Ovary (tissue), 9 donors: ENCODE measurements around the gene SAP30BP. TPM values are rescaled to one million over a fixed set of nuclear protein-coding genes. Genes with fewer than 3 reads are reported as not detected.

Experiments used
- DNase-seq, 5 donors: peaks; one replicate each; pipeline ENCODE4 v3.0.0-alpha.2; 2019 to 2020
- H3K27ac ChIP-seq, 2 donors: fragments of 200-600 bp; one replicate each; pipeline versions ENCODE4 v1.5.1 to v1.8.0; 2019 to 2022
- H3K27me3 ChIP-seq: fragments of 200-600 bp; one replicate; pipeline ENCODE4 v1.8.0; 2022
- H3K36me3 ChIP-seq: fragments of 200-600 bp; sonication (generic); one replicate; pipeline ENCODE4 v1.5.1; 2019
- H3K4me1 ChIP-seq: one replicate; pipeline ENCODE4 v1.8.1; 2013; ENCODE audit warnings: mild to moderate bottlenecking, moderate library complexity; ENCODE audit not compliant: insufficient read depth
- H3K4me3 ChIP-seq: fragments of 200-600 bp; sonication (generic); one replicate; pipeline ENCODE4 v1.5.1; 2017
- H3K9me3 ChIP-seq, 2 donors: fragments of 200-600 bp in 1 of 2; sonication (generic) in 1 of 2; one replicate each; pipeline versions ENCODE4 v1.5.1 to v1.8.1; 2013 to 2019; ENCODE audit warnings: mild to moderate bottlenecking in 1 of 2, moderate library complexity in 1 of 2
- CTCF ChIP-seq, 3 donors: fragments of 450-650 bp in 2 of 3; fragments of 200-600 bp in 1 of 3; IDR thresholded peaks; one replicate each; pipeline versions ENCODE4 v1.5.1 to v1.8.0; 2016 to 2022; ENCODE audit warnings: antibody characterized with exemption in 3 of 3, mild to moderate bottlenecking in 1 of 3
- EP300 ChIP-seq: sonication (generic); formaldehyde crosslinking; IDR thresholded peaks from one replicate; pipeline ENCODE4 v1.6.1; 2017; ENCODE audit warnings: antibody characterized with exemption
- POLR2A ChIP-seq: fragments of 450-650 bp; IDR thresholded peaks from one replicate; pipeline ENCODE4 v1.6.1; 2017; ENCODE audit warnings: antibody characterized with exemption, mild to moderate bottlenecking, moderate library complexity
- WGBS, 3 donors: extraction: QIAGEN DNeasy Blood & Tissue Kit in 1 of 3; methylation state at CpG; one replicate each; pipeline versions ENCODE4 v1.1.5 to v1.1.7; 2013 to 2017; 5-methylcytosine and 5-hydroxymethylcytosine counted together
- intact Hi-C, 4 donors: fragments of 100-400 bp; cut with DNase I; formaldehyde crosslinking; loops; one replicate each; pipeline versions ENCODE4 v1.11.0 to v1.15.1; 2022 to 2023
- polyA plus RNA-seq, 2 donors: library from polyadenylated mRNA; stranded (reverse); fragments of 200-250 nt in 1 of 2; fragments of 350-450 nt in 1 of 2; fragmentation: Illumina TruSeq in 1 of 2; extraction: RNeasy Lipid Tissue Mini Kit (QIAGEN cat#74804) in 1 of 2; gene quantifications; one replicate each; pipeline ENCODE4 v1.2.3, GENCODE V29; 2013 to 2014
- total RNA-seq, 7 donors: library from RNA; depleted of rRNA in 2 of 7; stranded (reverse); fragments of >200 nt in 2 of 7; fragmentation: NEBNext Ultra II Directional in 3 of 7; extraction: Animal tissue kit (Norgen Biotek cat#: 25700) in 3 of 7; gene quantifications; one replicate each; pipeline versions ENCODE4 v1.1.0 to v1.2.4, GENCODE V29; 2016 to 2023
- donor health status: DM: no; HTN: no; CAD: no; lungs with moderate emphysema.
- donor health status: DM: no; HTN: no; CAD: no.
- donor health status: Bipolar disorder and iron deficiency.
- donor health status: DM: yes; HTN: yes; CAD: no.
- donor health status: DM: no; HTN: no; CAD: no.
- donor health status: DM: yes; HTN: yes; CAD: no.

SAP30BP gene
- total and polyA plus RNA-seq, 9 donors: 54.8 to 89.1 (median 81.7) TPM

- TF ChIP-seq POLR2A (no peak), EP300 (no peak), CTCF (IDR thresholded peaks at IDR 0.05) (no peak)
- no peak overlapping the region for H3K27ac ChIP-seq
- H3K4me1 ChIP-seq: no peaks in the 10 kb centered on the region
- 57 to 60% (median 57%) methylated on average over 14 of the region's 14 CpGs for WGBS, 3 donors
- H3K36me3 ChIP-seq: no peaks in the 10 kb centered on the region
- no peaks in the 10 kb centered on the region for H3K9me3 ChIP-seq
- intact Hi-C loops: loop anchor here in 1 of 4 donors (5.0 to 10.0 kb wide), 2 partner anchors 61 to 314 kb away; no protein-coding TSS in a partner anchor
- DNase-seq: no peak
- no peaks in the 10 kb centered on the region for H3K27me3 ChIP-seq
- H3K4me3 ChIP-seq: no peak overlapping the region
Observed at GRCh38 chr17:75738218-75738802, 71.2 kb downstream of the SAP30BP start.

DNA sequence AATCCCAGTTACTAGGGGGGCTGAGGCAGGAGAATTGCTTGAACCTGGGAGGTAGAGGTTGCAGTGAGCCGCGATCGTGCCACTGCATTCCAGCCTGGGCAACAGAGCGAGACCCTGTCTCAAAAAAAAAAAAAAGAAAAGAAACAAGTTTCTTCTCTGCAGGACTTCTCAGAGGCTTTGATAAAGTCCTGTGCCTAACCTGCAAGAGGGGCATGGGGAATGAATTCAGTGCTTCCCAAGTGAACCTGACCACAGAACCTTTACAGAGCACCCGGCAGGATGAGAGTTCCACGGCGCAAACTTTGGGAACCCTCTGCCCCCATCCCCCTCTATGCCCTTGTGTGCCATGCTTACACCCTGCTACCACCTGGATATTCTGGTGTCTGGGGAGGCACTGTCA, 72.0 kb downstream of the SAP30BP start:
- H3K27me3 ChIP-seq: no peaks in the 10 kb centered on the region
- intact Hi-C loops: loop anchor here in 1 of 4 donors (5.0 to 10.0 kb wide), 2 partner anchors 62 to 314 kb away; no protein-coding TSS in a partner anchor
- no peaks in the 10 kb centered on the region for H3K36me3 ChIP-seq
- H3K27ac ChIP-seq: no peak overlapping the region
- WGBS, 3 donors: 82 to 91% (median 90%) methylated on average over 7 of the region's 7 CpGs
- no peaks in the 10 kb centered on the region for H3K9me3 ChIP-seq
- DNase-seq: no peak
- TF ChIP-seq POLR2A: no peak
- no peak overlapping the region for H3K4me3 ChIP-seq
- H3K4me1 ChIP-seq: no peaks in the 10 kb centered on the region

DNA sequence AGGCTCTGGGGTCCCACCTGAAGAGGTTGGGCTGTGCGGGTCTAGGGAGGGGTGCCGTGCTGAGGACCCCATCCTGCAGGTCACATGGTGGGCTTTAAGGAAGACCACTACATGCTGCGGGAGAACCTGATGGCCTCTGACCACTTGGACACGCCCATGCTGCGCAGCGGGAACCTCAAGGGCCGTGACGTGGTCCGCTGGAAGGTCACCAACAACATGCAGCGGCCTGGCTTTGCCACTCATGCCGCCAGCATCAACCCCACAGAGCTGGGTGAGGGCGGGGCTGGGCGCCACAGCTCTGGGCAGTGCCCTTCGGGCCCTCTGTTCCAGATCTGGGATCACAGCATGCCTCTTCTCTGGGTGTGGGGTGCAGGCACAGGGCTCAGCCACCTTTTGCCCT, 72.7 kb downstream of the SAP30BP start:
- Histone ChIP-seq H3K27me3 (no peaks in the 10 kb centered on the region), H3K9me3 (no peaks in the 10 kb centered on the region), H3K27ac (no peak overlapping the region), H3K36me3 (no peaks in the 10 kb centered on the region), H3K4me3 (no peak overlapping the region), H3K4me1 (no peaks in the 10 kb centered on the region)
- TF ChIP-seq EP300 (no peak), POLR2A (no peak)
- no peak for DNase-seq
- intact Hi-C loops: loop anchor here (5.0 to 10.0 kb wide), 3 partner anchors 48 to 315 kb away; no protein-coding TSS in a partner anchor
- WGBS, 3 donors: 86 to 92% (median 89%) methylated on average over 9 to 14 of the region's 14 CpGs

DNA sequence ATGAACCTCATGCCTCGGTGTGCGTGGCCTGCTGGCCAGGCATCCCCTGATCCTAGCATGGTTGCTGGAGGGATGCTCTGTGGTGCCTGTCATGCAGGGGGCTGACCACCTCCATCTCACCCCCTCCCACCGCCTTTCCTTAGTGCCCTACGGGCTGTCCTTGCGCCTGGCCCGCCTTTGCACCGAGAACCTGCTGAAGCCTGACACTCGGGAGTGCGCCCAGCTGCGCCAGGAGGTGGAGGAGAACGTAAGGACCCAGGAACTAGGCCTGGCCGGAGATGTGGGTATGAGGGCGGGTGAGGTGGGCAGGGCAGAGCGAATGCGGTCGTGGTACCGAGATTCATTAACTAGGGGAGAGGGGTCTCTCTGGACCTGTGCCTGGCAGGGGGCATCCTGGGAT, 73.1 kb downstream of the SAP30BP start:
- no peak overlapping the region for H3K4me3 ChIP-seq
- TF ChIP-seq CTCF (IDR thresholded peaks at IDR 0.05) (no peak), POLR2A (no peak), EP300 (no peak)
- DNase-seq: no peak
- H3K27me3 ChIP-seq: no peaks in the 10 kb centered on the region
- WGBS, 3 donors: 89 to 93% (median 91%) methylated on average over 17 of the region's 17 CpGs
- intact Hi-C loops: loop anchor here in 3 of 4 donors (5.0 to 10.0 kb wide), 2 partner anchors 48 to 315 kb away; no protein-coding TSS in a partner anchor
- no peaks in the 10 kb centered on the region for H3K36me3 ChIP-seq
- no peaks in the 10 kb centered on the region for H3K9me3 ChIP-seq
- H3K27ac ChIP-seq: no peak overlapping the region
- H3K4me1 ChIP-seq: no peaks in the 10 kb centered on the region

GRCh38 chr17:75740631-75741077, 73.5 kb downstream of the SAP30BP start:
- no peak overlapping the region for H3K27ac ChIP-seq
- no peaks in the 10 kb centered on the region for H3K27me3 ChIP-seq
- H3K4me3 ChIP-seq: no peak overlapping the region
- no peaks in the 10 kb centered on the region for H3K4me1 ChIP-seq
- WGBS, 3 donors: 74 to 80% (median 80%) methylated on average over 16 to 17 of the region's 17 CpGs
- H3K9me3 ChIP-seq: no peaks in the 10 kb centered on the region
- no peak for TF ChIP-seq EP300
- TF ChIP-seq CTCF (IDR thresholded peaks at IDR 0.05): no peak
- no peak for TF ChIP-seq POLR2A
- intact Hi-C loops: loop anchor here in 3 of 4 donors (5.0 to 10.0 kb wide), 2 partner anchors 48 to 316 kb away; no protein-coding TSS in a partner anchor
- no peaks in the 10 kb centered on the region for H3K36me3 ChIP-seq
- no peak for DNase-seq
